ENCODE results near the gene ETFA. TPM values are rescaled to one million over a fixed set of nuclear protein-coding genes. Genes with fewer than 3 reads are reported as not detected.

ETFA gene
- total and polyA plus RNA-seq, 2 of the 8 experiments (the other 6 are each of a cell fraction or from before 2014, with no cell fraction given) = 60.9 to 90.0 TPM

- TF ChIP-seq, protein P1, sequence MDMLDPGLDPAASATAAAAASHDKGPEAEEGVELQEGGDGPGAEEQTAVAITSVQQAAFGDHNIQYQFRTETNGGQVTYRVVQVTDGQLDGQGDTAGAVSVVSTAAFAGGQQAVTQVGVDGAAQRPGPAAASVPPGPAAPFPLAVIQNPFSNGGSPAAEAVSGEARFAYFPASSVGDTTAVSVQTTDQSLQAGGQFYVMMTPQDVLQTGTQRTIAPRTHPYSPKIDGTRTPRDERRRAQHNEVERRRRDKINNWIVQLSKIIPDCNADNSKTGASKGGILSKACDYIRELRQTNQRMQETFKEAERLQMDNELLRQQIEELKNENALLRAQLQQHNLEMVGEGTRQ (IDR thresholded peaks at IDR 0.05; ENCODE audit: low read length) = no peak
- TF ChIP-seq RNF2 (IDR thresholded peaks at IDR 0.05; ENCODE audit: borderline replicate concordance, low read depth, low read length, missing control alignments, poor library complexity, severe bottlenecking) (no peak), CREB1 (IDR thresholded peaks at IDR 0.05) (no peak), BCL11A (IDR thresholded peaks at IDR 0.05; ENCODE audit: low read depth in 2 of 2, low read length in 2 of 2) (no peak), BRCA1 (IDR thresholded peaks at IDR 0.05; ENCODE audit: low read depth, low read length) (no peak), SRF (IDR thresholded peaks at IDR 0.05; ENCODE audit: low read depth, low read length) (no peak), RBBP5 (IDR thresholded peaks at IDR 0.05; ENCODE audit: borderline replicate concordance, low read depth, low read length) (no peak)
- TF ChIP-seq, protein P2, sequence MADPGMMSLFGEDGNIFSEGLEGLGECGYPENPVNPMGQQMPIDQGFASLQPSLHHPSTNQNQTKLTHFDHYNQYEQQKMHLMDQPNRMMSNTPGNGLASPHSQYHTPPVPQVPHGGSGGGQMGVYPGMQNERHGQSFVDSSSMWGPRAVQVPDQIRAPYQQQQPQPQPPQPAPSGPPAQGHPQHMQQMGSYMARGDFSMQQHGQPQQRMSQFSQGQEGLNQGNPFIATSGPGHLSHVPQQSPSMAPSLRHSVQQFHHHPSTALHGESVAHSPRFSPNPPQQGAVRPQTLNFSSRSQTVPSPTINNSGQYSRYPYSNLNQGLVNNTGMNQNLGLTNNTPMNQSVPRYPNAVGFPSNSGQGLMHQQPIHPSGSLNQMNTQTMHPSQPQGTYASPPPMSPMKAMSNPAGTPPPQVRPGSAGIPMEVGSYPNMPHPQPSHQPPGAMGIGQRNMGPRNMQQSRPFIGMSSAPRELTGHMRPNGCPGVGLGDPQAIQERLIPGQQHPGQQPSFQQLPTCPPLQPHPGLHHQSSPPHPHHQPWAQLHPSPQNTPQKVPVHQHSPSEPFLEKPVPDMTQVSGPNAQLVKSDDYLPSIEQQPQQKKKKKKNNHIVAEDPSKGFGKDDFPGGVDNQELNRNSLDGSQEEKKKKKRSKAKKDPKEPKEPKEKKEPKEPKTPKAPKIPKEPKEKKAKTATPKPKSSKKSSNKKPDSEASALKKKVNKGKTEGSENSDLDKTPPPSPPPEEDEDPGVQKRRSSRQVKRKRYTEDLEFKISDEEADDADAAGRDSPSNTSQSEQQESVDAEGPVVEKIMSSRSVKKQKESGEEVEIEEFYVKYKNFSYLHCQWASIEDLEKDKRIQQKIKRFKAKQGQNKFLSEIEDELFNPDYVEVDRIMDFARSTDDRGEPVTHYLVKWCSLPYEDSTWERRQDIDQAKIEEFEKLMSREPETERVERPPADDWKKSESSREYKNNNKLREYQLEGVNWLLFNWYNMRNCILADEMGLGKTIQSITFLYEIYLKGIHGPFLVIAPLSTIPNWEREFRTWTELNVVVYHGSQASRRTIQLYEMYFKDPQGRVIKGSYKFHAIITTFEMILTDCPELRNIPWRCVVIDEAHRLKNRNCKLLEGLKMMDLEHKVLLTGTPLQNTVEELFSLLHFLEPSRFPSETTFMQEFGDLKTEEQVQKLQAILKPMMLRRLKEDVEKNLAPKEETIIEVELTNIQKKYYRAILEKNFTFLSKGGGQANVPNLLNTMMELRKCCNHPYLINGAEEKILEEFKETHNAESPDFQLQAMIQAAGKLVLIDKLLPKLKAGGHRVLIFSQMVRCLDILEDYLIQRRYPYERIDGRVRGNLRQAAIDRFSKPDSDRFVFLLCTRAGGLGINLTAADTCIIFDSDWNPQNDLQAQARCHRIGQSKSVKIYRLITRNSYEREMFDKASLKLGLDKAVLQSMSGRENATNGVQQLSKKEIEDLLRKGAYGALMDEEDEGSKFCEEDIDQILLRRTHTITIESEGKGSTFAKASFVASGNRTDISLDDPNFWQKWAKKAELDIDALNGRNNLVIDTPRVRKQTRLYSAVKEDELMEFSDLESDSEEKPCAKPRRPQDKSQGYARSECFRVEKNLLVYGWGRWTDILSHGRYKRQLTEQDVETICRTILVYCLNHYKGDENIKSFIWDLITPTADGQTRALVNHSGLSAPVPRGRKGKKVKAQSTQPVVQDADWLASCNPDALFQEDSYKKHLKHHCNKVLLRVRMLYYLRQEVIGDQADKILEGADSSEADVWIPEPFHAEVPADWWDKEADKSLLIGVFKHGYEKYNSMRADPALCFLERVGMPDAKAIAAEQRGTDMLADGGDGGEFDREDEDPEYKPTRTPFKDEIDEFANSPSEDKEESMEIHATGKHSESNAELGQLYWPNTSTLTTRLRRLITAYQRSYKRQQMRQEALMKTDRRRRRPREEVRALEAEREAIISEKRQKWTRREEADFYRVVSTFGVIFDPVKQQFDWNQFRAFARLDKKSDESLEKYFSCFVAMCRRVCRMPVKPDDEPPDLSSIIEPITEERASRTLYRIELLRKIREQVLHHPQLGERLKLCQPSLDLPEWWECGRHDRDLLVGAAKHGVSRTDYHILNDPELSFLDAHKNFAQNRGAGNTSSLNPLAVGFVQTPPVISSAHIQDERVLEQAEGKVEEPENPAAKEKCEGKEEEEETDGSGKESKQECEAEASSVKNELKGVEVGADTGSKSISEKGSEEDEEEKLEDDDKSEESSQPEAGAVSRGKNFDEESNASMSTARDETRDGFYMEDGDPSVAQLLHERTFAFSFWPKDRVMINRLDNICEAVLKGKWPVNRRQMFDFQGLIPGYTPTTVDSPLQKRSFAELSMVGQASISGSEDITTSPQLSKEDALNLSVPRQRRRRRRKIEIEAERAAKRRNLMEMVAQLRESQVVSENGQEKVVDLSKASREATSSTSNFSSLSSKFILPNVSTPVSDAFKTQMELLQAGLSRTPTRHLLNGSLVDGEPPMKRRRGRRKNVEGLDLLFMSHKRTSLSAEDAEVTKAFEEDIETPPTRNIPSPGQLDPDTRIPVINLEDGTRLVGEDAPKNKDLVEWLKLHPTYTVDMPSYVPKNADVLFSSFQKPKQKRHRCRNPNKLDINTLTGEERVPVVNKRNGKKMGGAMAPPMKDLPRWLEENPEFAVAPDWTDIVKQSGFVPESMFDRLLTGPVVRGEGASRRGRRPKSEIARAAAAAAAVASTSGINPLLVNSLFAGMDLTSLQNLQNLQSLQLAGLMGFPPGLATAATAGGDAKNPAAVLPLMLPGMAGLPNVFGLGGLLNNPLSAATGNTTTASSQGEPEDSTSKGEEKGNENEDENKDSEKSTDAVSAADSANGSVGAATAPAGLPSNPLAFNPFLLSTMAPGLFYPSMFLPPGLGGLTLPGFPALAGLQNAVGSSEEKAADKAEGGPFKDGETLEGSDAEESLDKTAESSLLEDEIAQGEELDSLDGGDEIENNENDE (IDR thresholded peaks at IDR 0.05; ENCODE audit: insufficient replicate concordance, low read length) = no peak
Measured at GRCh38 chr15:76334438-76335306, 23.4 kb upstream of the ETFA start (continued).

Measured in H1 (cell line).